Measurements from ENCODE around the gene SCD. TPM values are rescaled to one million over a fixed set of nuclear protein-coding genes. Genes with fewer than 3 reads are reported as not detected.

Gene SCD
- total RNA-seq, 2 donors from 2014 or later = 159 to 513 TPM

GRCh38 chr10:100396605-100397004, 49.6 kb downstream of the SCD start:
- H3K4me3 ChIP-seq = no peak overlapping the region
- no peak overlapping the region for H3K27ac ChIP-seq
- H3K4me1 ChIP-seq = no peaks in the 10 kb centered on the region
- H3K36me3 ChIP-seq = no peaks in the 10 kb centered on the region
- H3K9me3 ChIP-seq = no peaks in the 10 kb centered on the region
- DNase-seq = no peak
- intact Hi-C loops (cut with DNase I) = no loop called here
- H3K27me3 ChIP-seq = no peaks in the 10 kb centered on the region
- no peak overlapping the region for H3K9ac ChIP-seq (ENCODE audit: low read depth in 2 of 2, low read length in 2 of 2)
- no peak for TF ChIP-seq CTCF (IDR thresholded peaks at IDR 0.05)

GRCh38 chr10:100401631-100402328, 54.7 kb downstream of the SCD start:
- intact Hi-C loops (cut with DNase I) = no loop called here
- H3K27me3 ChIP-seq = no peaks in the 10 kb centered on the region
- H3K4me3 ChIP-seq = no peak overlapping the region
- H3K36me3 ChIP-seq = no peaks in the 10 kb centered on the region
- no peak overlapping the region for H3K9ac ChIP-seq (ENCODE audit: low read depth in 2 of 2, low read length in 2 of 2)
- no peak for DNase-seq
- H3K27ac ChIP-seq = no peak overlapping the region
- no peaks in the 10 kb centered on the region for H3K4me1 ChIP-seq
- H3K9me3 ChIP-seq = no peaks in the 10 kb centered on the region
- no peak for TF ChIP-seq CTCF (IDR thresholded peaks at IDR 0.05)

GRCh38 chr10:100403734-100404133, 56.7 kb downstream of the SCD start:
- Histone ChIP-seq H3K4me3 (no peak overlapping the region), H3K4me1 (no peaks in the 10 kb centered on the region), H3K9me3 (no peaks in the 10 kb centered on the region), H3K9ac (ENCODE audit: low read depth in 2 of 2, low read length in 2 of 2) (no peak overlapping the region), H3K27ac (no peak overlapping the region), H3K36me3 (no peaks in the 10 kb centered on the region), H3K27me3 (no peaks in the 10 kb centered on the region)
- intact Hi-C loops (cut with DNase I) = no loop called here
- no peak for TF ChIP-seq CTCF (IDR thresholded peaks at IDR 0.05)
- no peak for DNase-seq

- no peaks in the 10 kb centered on the region for H3K36me3 ChIP-seq
- H3K4me3 ChIP-seq = no peak overlapping the region
- no peak for TF ChIP-seq CTCF (IDR thresholded peaks at IDR 0.05)
- no peak overlapping the region for H3K9ac ChIP-seq (ENCODE audit: low read depth in 2 of 2, low read length in 2 of 2)
- intact Hi-C loops (cut with DNase I) = no loop called here
- H3K4me1 ChIP-seq = no peaks in the 10 kb centered on the region
- no peaks in the 10 kb centered on the region for H3K9me3 ChIP-seq
- DNase-seq = no peak
- H3K27ac ChIP-seq = no peak overlapping the region
- H3K27me3 ChIP-seq = no peaks in the 10 kb centered on the region
These were observed 66.1 kb downstream of the SCD start for GRCh38 chr10:100413173-100413572.

Other genes starting within 250 kb of the SCD start
- gene ERLIN1, start 161.2 kb upstream of the SCD start, total RNA-seq = 10 to 100 TPM; 50.0 to 58.4 TPM
- 10 to 100 TPM; 21.1 to 23.0 TPM for gene CHUK, start 117.6 kb upstream of the SCD start, total RNA-seq
- 10 to 100 TPM; 15.3 to 21.4 TPM for gene CWF19L1, start 79.6 kb upstream of the SCD start, total RNA-seq
- gene BLOC1S2, start 60.6 kb upstream of the SCD start, total RNA-seq = 10 to 100 TPM; 20.6 to 21.5 TPM
- gene PKD2L1, start 17.0 kb upstream of the SCD start, total RNA-seq = under 1 TPM; 0.50 to 0.52 TPM
- gene WNT8B, start 115.8 kb downstream of the SCD start, total RNA-seq = not detected
- gene SEC31B, start 172.6 kb downstream of the SCD start, total RNA-seq = 10 to 100 TPM in 1 of 2 donors, 1 to 10 TPM in 1; 6.3 to 13.2 TPM
- gene NDUFB8, start 182.6 kb downstream of the SCD start, total RNA-seq = 100 to 1,000 TPM; 189 to 243 TPM
- 10 to 100 TPM; 28.9 to 42.4 TPM for gene HIF1AN, start 188.7 kb downstream of the SCD start, total RNA-seq

Measured in colonic mucosa (tissue), 4 donors.